ENCODE results near the gene DENND4C.

DENND4C gene

DNA sequence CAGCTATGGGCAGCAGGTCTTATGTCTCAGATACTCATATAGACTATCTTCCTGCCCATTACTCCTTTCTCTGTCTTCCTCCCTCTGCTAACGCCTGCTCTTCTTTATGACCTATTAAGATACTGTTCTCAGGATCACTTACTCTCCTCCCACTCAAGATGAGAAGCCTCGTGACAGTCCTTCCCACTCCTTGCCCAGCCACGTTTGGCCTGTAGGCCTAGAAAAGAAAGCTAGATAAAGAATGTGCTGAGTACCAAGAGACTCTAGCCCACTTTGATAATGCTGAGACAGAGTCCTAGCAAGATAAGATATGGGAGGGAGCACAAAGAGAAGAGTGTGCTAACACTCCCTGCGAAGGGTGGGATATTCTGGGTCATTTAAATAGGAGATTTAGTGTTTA, 6.8 kb upstream of the DENND4C start:
- no peak for TF ChIP-seq CTCF (IDR thresholded peaks at IDR 0.05)
- DNase-seq (ENCODE audit: low spot score): no peak
- Histone ChIP-seq H3K27ac (no peak overlapping the region), H3K4me3 (no peak overlapping the region)

- Histone ChIP-seq H3K27ac (no peak overlapping the region), H3K4me3 (no peak overlapping the region)
- DNase-seq (ENCODE audit: low spot score): no peak
- no peak for TF ChIP-seq CTCF (IDR thresholded peaks at IDR 0.05)
These were observed 5.9 kb upstream of the DENND4C start for GRCh38 chr9:19224563-19224962.

- TF ChIP-seq CTCF (IDR thresholded peaks at IDR 0.05): no peak
- DNase-seq (ENCODE audit: low spot score): no peak
- Histone ChIP-seq H3K27ac (peak overlapping the region; percentile 94 to 98), H3K4me3 (peak overlapping the region; percentile 98)
These were observed 718 bp upstream of the DENND4C start for GRCh38 chr9:19229595-19230354.

DNA sequence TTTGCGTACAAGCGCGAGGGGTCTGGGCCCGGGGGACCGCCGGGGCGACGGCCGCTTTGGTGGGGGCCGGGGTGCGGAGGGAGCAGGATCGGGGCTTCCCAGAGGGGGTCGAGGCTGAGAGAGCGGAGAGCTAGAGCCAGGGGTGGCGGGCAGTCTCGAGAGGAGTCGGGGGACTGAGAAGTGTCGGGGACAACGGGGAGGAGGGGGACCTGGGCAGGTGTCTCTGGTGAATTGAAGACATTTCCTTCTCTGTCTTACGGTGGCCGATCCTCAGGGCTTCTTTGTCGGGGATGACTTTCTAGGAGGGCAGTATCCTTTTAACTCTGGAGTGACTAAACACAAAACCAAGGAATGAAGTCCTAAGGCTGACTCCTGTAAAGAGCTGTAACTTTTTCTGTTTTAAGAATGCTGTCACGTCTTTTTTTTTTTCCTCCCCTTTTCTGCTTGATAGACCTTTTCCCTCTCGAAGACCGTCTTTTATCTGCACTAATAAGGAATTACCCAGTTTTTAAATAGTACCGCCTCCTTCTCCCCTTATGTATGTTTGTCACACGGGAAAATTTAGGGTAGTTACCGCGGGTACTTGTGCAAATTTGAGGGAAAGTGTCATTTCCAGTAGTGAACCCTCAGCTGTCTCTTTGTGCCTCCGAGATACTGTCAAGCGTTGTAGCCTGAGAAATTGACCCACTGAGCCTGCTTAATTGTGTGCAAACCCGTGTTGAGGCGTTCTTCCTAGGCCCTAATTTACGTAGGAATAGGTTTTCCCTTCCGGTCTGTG, 822 bp downstream of the DENND4C start:
- TF ChIP-seq CTCF (IDR thresholded peaks at IDR 0.05): no peak
- Histone ChIP-seq H3K27ac (peak overlapping the region; percentile 94 to 98), H3K4me3 (peak overlapping the region; percentile 98)
- no peak for DNase-seq (ENCODE audit: low spot score)

DNA sequence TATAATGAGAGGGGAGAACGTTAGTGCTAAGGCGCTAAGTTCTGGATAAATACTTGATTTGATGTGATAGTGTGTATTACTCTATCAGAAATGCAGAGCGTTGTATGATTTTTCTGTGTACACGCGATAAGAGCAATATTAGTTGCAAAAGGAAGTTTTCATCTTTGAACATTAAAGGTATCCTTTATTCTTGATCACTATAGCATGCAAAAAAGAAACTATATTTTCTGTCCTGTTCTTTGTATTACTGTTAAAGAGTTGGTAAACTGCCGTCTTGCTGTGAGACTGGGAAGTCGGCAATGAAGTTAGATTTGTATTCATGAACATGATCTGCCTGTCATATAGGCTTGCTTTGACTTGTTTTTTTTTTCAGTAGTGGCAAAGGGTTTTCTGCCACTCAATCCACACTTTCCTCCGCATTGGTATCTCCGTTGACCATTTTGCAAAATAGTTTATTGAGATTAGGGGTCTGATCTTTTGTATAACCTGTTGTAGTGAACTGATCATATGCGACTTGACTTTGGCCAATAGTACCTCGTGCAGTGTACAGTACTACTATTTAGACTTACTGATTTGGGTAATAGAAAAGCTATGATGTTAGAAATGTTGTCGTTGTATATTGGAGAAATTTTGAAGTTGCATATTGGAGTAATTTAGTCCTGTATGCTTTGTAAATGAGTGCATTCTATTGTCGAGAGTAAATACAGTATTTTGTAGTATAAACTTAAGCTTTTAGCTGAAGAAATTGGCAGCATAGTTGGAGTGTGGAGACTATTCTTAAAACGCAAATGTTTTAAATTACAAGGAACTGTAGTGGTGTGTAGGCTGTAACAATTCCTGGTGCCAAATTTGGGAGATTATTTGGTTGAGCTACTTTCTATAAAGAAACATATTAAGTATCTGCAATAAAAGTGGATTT, 1.7 kb downstream of the DENND4C start:
- no peak for TF ChIP-seq CTCF (IDR thresholded peaks at IDR 0.05)
- no peak for DNase-seq (ENCODE audit: low spot score)
- Histone ChIP-seq H3K27ac (peak overlapping the region; percentile 94 to 98), H3K4me3 (peak overlapping the region; percentile 98)

DNA sequence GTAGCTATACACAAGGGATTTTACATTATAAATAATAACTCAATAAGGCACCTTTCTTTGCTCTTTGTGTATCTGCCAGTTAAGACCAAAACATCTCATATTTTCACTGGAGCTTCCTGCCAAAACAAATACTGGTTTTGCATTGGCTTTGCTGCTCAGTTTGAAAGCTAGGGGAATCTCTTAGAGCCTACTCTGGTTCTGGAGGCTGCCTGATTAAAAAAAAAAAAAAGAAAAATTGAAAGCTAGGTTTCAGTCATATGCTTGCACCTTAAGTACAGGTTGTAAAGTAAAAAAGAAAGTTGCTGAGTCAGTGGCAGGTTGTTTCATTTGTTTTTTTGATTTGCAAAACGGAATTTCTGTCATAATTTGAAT, 2.3 kb downstream of the DENND4C start:
- TF ChIP-seq CTCF (IDR thresholded peaks at IDR 0.05): no peak
- peak overlapping the region; percentile 98 for H3K4me3 ChIP-seq
- H3K27ac ChIP-seq: peak overlapping the region in 1 of 2 donors; percentile 98
- no peak for DNase-seq (ENCODE audit: low spot score)

Measured in coronary artery (tissue), 2 donors.